ENCODE data around the gene TFEB.

DNA sequence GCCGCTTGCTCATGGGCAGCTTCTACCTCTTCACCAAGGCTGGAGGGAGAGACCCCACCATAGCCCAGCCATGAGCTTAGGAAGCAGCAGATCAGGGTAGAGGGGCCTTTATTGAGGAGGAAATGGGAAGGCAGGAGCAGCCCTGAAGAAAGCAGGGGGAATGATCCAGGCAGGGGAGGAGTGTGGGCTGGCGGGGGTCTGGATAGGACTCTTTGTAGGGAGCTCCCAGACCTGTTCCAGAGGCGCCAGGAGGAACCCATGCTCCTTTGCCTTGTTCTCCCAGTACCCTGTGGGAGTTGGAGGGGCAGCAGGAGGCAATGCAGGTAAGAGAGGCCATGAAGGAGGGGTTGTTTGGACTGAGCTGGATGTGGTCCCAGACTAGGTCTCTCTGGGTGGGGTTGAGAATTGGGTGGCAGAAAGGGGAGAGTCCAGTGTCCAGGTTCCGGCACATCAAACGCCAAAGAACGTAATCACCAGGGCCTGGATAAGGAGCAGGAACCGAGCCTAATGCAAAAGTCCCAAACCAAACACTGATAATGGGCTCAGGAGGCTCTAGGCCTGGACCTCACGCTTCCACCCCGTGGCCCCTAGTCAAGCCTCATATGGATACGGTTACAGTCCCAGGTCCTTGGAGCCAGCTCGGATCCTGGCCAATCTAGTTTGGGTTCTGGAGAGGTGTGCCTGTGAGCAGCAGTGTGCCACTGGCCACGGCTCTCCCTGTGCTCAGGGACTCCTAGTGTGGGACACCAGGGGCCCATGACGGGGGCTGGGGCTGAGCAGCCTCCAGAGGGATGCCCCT is 23.9 kb upstream of the TFEB start:
- TF ChIP-seq EP300 (IDR thresholded peaks at IDR 0.05), result no peak
- TF ChIP-seq, protein P1, sequence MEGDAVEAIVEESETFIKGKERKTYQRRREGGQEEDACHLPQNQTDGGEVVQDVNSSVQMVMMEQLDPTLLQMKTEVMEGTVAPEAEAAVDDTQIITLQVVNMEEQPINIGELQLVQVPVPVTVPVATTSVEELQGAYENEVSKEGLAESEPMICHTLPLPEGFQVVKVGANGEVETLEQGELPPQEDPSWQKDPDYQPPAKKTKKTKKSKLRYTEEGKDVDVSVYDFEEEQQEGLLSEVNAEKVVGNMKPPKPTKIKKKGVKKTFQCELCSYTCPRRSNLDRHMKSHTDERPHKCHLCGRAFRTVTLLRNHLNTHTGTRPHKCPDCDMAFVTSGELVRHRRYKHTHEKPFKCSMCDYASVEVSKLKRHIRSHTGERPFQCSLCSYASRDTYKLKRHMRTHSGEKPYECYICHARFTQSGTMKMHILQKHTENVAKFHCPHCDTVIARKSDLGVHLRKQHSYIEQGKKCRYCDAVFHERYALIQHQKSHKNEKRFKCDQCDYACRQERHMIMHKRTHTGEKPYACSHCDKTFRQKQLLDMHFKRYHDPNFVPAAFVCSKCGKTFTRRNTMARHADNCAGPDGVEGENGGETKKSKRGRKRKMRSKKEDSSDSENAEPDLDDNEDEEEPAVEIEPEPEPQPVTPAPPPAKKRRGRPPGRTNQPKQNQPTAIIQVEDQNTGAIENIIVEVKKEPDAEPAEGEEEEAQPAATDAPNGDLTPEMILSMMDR (IDR thresholded peaks at IDR 0.05), result no peak

Data from ovary (tissue), 3 donors.